CD4-positive, CD25-positive, alpha-beta regulatory T cell (primary cell): ENCODE data around the gene GABRG3. TPM values are rescaled to one million over a fixed set of nuclear protein-coding genes. Genes with fewer than 3 reads are reported as not detected.

Experiments used
- ATAC-seq, 2 donors: fragments of 150-1000 bp; cut with Tn5 transposase; one replicate each; pipeline ENCODE4 v1.10.0; 2021; ENCODE audit warnings: low read depth in 2 of 2, moderate number of reproducible peaks in 2 of 2, moderate library complexity in 1 of 2
- DNase-seq, 3 donors: peaks; one replicate each; pipeline versions ENCODE4 v3.0.0 to v3.0.0-alpha.2; 2012 to 2022; ENCODE audit warnings: mixed read lengths in 1 of 3
- H3K27ac ChIP-seq: one replicate; pipeline ENCODE4 v1.7.0; 2013; ENCODE audit warnings: mild to moderate bottlenecking, low read length; ENCODE audit not compliant: insufficient read depth, poor library complexity, severe bottlenecking
- H3K27me3 ChIP-seq: one replicate; pipeline ENCODE4 v1.7.0; 2013; ENCODE audit warnings: low read length; ENCODE audit not compliant: control insufficient read depth, insufficient read depth
- H3K36me3 ChIP-seq: one replicate; pipeline ENCODE4 v1.7.0; 2013; ENCODE audit warnings: mild to moderate bottlenecking, low read length, moderate library complexity; ENCODE audit not compliant: control insufficient read depth, insufficient read depth
- H3K4me1 ChIP-seq: 2 replicates; pipeline ENCODE4 v1.7.0; 2013; ENCODE audit warnings: mild to moderate bottlenecking, low read length; ENCODE audit not compliant: insufficient read depth, control insufficient read depth, poor library complexity, severe bottlenecking
- H3K4me3 ChIP-seq: one replicate; pipeline ENCODE4 v1.7.0; 2013; ENCODE audit warnings: low read depth, mild to moderate bottlenecking, low read length, moderate library complexity
- H3K9me3 ChIP-seq, 2 experiments: 1 replicate in 1 of 2; 2 replicates in 1 of 2; pipeline ENCODE4 v1.7.0; 2013; ENCODE audit warnings: low read length in 2 of 2, mild to moderate bottlenecking in 1 of 2, moderate library complexity in 1 of 2; ENCODE audit not compliant: control insufficient read depth in 2 of 2
- H3K27ac Mint-ChIP-seq, 3 donors: one replicate each; pipeline ENCODE4 v1.8.0; 2020 to 2022; ENCODE audit warnings: mild to moderate bottlenecking in 3 of 3, mixed read lengths in 3 of 3, moderate library complexity in 2 of 3
- H3K27me3 Mint-ChIP-seq: one replicate; pipeline ENCODE4 v1.8.0; 2022; ENCODE audit warnings: mild to moderate bottlenecking, mixed read lengths
- H3K36me3 Mint-ChIP-seq: one replicate; pipeline ENCODE4 v1.8.0; 2020; ENCODE audit warnings: mixed read lengths
- H3K4me1 Mint-ChIP-seq, 4 donors: one replicate each; pipeline ENCODE4 v1.8.0; 2020 to 2022; ENCODE audit warnings: mixed read lengths in 4 of 4, mild to moderate bottlenecking in 1 of 4
- H3K4me3 Mint-ChIP-seq, 4 donors: one replicate each; pipeline ENCODE4 v1.8.0; 2020 to 2022; ENCODE audit warnings: mild to moderate bottlenecking in 4 of 4, mixed read lengths in 4 of 4, moderate library complexity in 3 of 4
- H3K9me3 Mint-ChIP-seq, 7 donors: one replicate each; pipeline ENCODE4 v1.8.0; 2020 to 2022; ENCODE audit warnings: mixed read lengths in 7 of 7, mild to moderate bottlenecking in 3 of 7, moderate library complexity in 2 of 7
- polyA plus RNA-seq, 4 donors: library from polyadenylated mRNA; unstranded; fragments of 300-500 nt; fragmentation: Illumina TruSeq; gene quantifications; one replicate each; pipeline ENCODE4 v1.2.3, GENCODE V29; 2021
- total RNA-seq: library from RNA; stranded (reverse); gene quantifications from one replicate; pipeline ENCODE4 v1.2.3, GENCODE V29; 2022

GABRG3 gene
- total and polyA plus RNA-seq, 5 donors from 2014 or later = not detected

DNA sequence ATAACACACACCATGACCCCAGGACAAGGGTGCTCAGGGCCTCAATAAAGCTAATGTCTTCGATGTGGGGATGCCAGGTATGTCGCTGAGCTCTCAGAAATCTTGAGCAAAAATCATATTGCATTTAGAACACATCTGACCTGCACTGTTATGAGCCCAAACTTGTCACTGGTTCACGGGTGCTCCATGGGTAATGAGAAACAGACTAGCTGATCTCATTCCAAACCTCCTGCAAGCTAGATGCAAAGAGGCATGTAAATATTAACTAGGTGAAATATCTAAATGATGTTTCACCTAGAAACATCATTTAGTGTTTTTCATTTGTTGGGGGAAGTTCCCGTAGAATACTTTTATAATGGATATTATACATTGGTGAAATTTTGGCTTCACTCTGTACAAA is 578.8 kb downstream of the GABRG3 start:
- no peaks in the 10 kb centered on the region for H3K27me3 Mint-ChIP-seq
- no peaks in the 10 kb centered on the region for H3K4me1 ChIP-seq
- H3K4me1 Mint-ChIP-seq = no peaks in the 10 kb centered on the region
- ATAC-seq = no peak
- no peak overlapping the region for H3K4me3 ChIP-seq
- H3K4me3 Mint-ChIP-seq = no peak overlapping the region
- no peak overlapping the region for H3K27ac ChIP-seq
- DNase-seq = no peak
- H3K9me3 Mint-ChIP-seq = peaks cover 0 to 8% (median 3%) of the 10 kb centered on the region in 7 donors
- no peaks in the 10 kb centered on the region for H3K27me3 ChIP-seq
- no peak overlapping the region for H3K27ac Mint-ChIP-seq
- H3K9me3 ChIP-seq = peaks cover 0 to 3% of the 10 kb centered on the region in 2 experiments
- no peaks in the 10 kb centered on the region for H3K36me3 ChIP-seq
- no peaks in the 10 kb centered on the region for H3K36me3 Mint-ChIP-seq

DNA sequence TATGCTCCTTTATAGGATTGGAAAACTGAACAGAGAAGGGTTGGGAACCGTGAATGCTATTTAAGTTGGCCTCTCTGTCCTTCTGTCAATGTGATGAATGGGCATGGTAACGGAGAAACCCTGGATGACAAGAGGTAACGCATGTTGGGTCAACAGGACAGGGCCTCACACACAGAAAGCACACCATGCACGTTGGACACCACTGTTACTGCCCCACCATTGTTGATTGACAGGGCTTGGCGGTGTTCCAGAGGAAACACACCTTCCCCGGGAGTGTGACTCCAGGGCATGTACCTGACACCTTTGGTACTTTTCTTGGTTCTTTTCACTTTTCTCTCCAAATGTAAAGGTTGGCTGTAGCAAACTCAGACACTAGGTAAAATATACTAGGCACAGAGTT is 579.7 kb downstream of the GABRG3 start:
- no peak overlapping the region for H3K4me3 Mint-ChIP-seq
- H3K27ac Mint-ChIP-seq = no peak overlapping the region

GRCh38 chr15:27561816-27562215 is 590.8 kb downstream of the GABRG3 start:
- no peak for DNase-seq
- no peak for ATAC-seq
- Histone ChIP-seq H3K9me3 (peaks cover 6 to 11% of the 10 kb centered on the region in 2 experiments), H3K4me3 (no peak overlapping the region), H3K27me3 (no peaks in the 10 kb centered on the region), H3K27ac (no peak overlapping the region), H3K36me3 (no peaks in the 10 kb centered on the region), H3K4me1 (no peaks in the 10 kb centered on the region)
- Mint-ChIP-seq H3K27ac (no peak overlapping the region), H3K9me3 (peaks cover 5 to 33% (median 9%) of the 10 kb centered on the region in 7 donors), H3K4me1 (no peaks in the 10 kb centered on the region), H3K36me3 (no peaks in the 10 kb centered on the region), H3K4me3 (no peak overlapping the region), H3K27me3 (no peaks in the 10 kb centered on the region)

More for the DNA sequence above, 579.7 kb downstream of the GABRG3 start:
- no peaks in the 10 kb centered on the region for H3K36me3 Mint-ChIP-seq
- Histone ChIP-seq H3K27me3 (no peaks in the 10 kb centered on the region), H3K27ac (no peak overlapping the region), H3K4me1 (no peaks in the 10 kb centered on the region), H3K4me3 (no peak overlapping the region), H3K9me3 (peaks cover 0 to 3% of the 10 kb centered on the region in 2 experiments), H3K36me3 (no peaks in the 10 kb centered on the region)
- H3K9me3 Mint-ChIP-seq = peaks cover 0 to 8% (median 3%) of the 10 kb centered on the region in 7 donors
- no peaks in the 10 kb centered on the region for H3K4me1 Mint-ChIP-seq
- ATAC-seq (no peak), DNase-seq (no peak)
- H3K27me3 Mint-ChIP-seq = no peaks in the 10 kb centered on the region

DNA sequence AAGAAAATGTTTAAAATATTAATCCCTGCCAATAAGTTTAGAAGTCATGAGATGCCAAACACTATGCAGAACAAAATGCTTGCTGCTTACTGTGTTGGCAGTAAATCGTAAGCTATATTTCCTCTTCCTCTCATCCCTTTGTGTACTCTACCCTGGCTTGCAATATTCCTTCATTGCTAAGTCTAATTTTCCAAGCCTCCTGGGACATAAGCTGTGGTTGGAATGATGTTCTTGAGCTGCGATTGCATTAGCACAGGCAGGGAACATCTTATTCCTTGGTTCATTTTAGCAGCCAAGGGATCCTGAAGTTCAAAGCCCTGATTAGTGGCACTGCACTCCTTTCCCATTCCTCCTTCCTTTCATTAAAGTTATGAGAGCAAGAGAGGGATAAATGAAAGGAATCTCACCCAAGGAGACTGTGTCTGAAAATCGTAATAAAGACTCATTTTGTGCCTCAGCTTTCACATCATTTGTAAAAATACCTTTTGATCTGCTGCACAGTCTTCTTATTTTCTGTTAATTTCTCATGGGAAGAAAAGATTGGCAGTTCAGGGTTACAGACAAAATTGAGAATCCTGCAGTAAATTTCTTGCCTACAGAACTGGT is 592.9 kb downstream of the GABRG3 start:
- ATAC-seq (no peak), DNase-seq (no peak)
- Mint-ChIP-seq H3K27ac (no peak overlapping the region), H3K4me1 (no peaks in the 10 kb centered on the region), H3K9me3 (peaks cover 4 to 26% (median 10%) of the 10 kb centered on the region in 7 donors), H3K4me3 (no peak overlapping the region), H3K27me3 (no peaks in the 10 kb centered on the region), H3K36me3 (no peaks in the 10 kb centered on the region)
- H3K9me3 ChIP-seq = peaks cover 6 to 9% of the 10 kb centered on the region in 2 experiments
- H3K4me3 ChIP-seq = no peak overlapping the region
- H3K27ac ChIP-seq = no peak overlapping the region
- no peaks in the 10 kb centered on the region for H3K27me3 ChIP-seq
- no peaks in the 10 kb centered on the region for H3K4me1 ChIP-seq
- H3K36me3 ChIP-seq = no peaks in the 10 kb centered on the region

- no peaks in the 10 kb centered on the region for H3K36me3 Mint-ChIP-seq
- DNase-seq = no peak
- H3K9me3 ChIP-seq = peaks cover 6 to 9% of the 10 kb centered on the region in 2 experiments
- no peak overlapping the region for H3K27ac Mint-ChIP-seq
- H3K36me3 ChIP-seq = no peaks in the 10 kb centered on the region
- H3K4me3 Mint-ChIP-seq = no peak overlapping the region
- H3K4me1 Mint-ChIP-seq = no peaks in the 10 kb centered on the region
- H3K4me1 ChIP-seq = no peaks in the 10 kb centered on the region
- no peaks in the 10 kb centered on the region for H3K27me3 ChIP-seq
- peaks cover 4 to 22% (median 10%) of the 10 kb centered on the region in 7 donors for H3K9me3 Mint-ChIP-seq
- no peak overlapping the region for H3K27ac ChIP-seq
- ATAC-seq = no peak
- H3K4me3 ChIP-seq = no peak overlapping the region
- H3K27me3 Mint-ChIP-seq = no peaks in the 10 kb centered on the region
These were observed 593.7 kb downstream of the GABRG3 start for GRCh38 chr15:27564656-27565055.

DNA sequence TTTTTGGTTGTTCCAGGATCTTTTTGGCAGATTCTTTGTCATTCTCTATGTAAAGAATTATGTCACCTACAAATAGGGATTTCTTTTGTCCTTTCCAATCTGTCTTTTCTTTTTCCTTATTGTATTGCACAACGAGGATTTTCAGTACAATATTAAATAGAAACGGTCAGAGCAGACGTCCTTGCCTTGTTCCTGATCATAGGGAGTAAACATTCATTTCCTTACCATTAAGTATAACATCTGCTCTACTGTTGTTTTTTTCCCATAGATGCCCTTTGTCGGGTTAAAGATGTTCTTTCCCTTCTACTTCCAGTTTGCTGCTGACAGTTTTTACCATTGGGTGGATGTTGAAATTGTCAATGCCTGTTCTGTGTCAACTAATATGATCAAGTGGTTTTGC is 599.8 kb downstream of the GABRG3 start:
- peaks cover 2 to 13% (median 5%) of the 10 kb centered on the region in 7 donors for H3K9me3 Mint-ChIP-seq
- Histone ChIP-seq H3K4me3 (no peak overlapping the region), H3K27ac (no peak overlapping the region), H3K27me3 (no peaks in the 10 kb centered on the region), H3K36me3 (no peaks in the 10 kb centered on the region), H3K4me1 (no peaks in the 10 kb centered on the region), H3K9me3 (peaks cover 1 to 5% of the 10 kb centered on the region in 2 experiments)
- H3K27ac Mint-ChIP-seq = no peak overlapping the region
- H3K27me3 Mint-ChIP-seq = no peaks in the 10 kb centered on the region
- no peak overlapping the region for H3K4me3 Mint-ChIP-seq
- ATAC-seq (no peak), DNase-seq (no peak)
- no peaks in the 10 kb centered on the region for H3K36me3 Mint-ChIP-seq
- no peaks in the 10 kb centered on the region for H3K4me1 Mint-ChIP-seq

DNA sequence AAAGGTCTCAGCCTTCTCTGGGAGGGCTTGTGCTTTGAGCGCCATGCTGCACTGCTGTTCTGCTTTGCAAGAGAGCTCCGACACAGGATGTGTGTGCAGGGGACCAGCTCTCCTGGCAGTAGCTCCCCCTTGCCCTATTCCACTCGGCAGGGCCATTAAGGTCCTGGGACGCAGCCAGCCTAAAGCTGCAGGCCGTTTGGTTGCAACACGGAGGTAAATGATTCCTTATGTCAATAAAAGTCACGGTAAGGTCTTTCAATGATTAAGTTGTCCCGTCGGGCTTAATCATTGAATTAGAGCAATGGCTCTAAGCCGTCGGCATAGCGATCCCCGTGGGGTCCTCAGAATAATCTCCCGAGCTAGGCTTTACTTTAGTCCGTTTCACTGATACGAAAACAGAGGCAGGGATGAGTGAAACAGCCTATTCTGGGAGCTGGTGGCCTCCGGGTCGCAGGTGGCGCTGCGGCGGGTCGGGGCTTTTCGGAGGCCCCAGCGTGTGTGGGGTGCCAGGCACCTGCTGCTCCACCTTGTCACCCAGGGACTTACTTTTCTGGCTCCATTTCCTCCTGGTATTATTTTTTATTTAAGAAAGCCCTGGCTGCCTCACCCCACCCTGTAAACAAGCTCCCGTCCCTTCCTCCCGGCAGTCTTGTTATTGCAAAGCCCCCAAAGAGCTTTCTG is 603.0 kb downstream of the GABRG3 start:
- Histone ChIP-seq H3K27ac (no peak overlapping the region), H3K9me3 (peaks cover 0 to 6% of the 10 kb centered on the region in 2 experiments), H3K4me3 (no peak overlapping the region), H3K36me3 (no peaks in the 10 kb centered on the region), H3K27me3 (no peaks in the 10 kb centered on the region), H3K4me1 (no peaks in the 10 kb centered on the region)
- no peaks in the 10 kb centered on the region for H3K36me3 Mint-ChIP-seq
- peaks cover 0 to 14% (median 4%) of the 10 kb centered on the region in 7 donors for H3K9me3 Mint-ChIP-seq
- H3K27me3 Mint-ChIP-seq = no peaks in the 10 kb centered on the region
- no peak for DNase-seq
- H3K27ac Mint-ChIP-seq = no peak overlapping the region
- no peak for ATAC-seq
- no peak overlapping the region for H3K4me3 Mint-ChIP-seq
- no peaks in the 10 kb centered on the region for H3K4me1 Mint-ChIP-seq
